Muscle of back (tissue), 11 donors: ENCODE results near the gene GNAT1. TPM values are rescaled to one million over a fixed set of nuclear protein-coding genes. Genes with fewer than 3 reads are reported as not detected.
"Not testable (repeated sequence)": the region's sequence is repeated elsewhere in the genome, so short reads cannot be mapped to it uniquely, and the experiment has no call there.

Source experiments
- DNase-seq, 3 donors: peaks; one replicate each; pipeline versions ENCODE4 v3.0.0 to v3.0.0-alpha.2; 2013
- polyA plus RNA-seq, 10 donors: library from polyadenylated mRNA; unstranded; fragments of 120-200 nt; gene quantifications; one replicate each; pipeline ENCODE4 v1.2.1, GENCODE V29; 2013; ENCODE audit not compliant: insufficient read length in 10 of 10

Gene GNAT1
- polyA plus RNA-seq, 10 donors: 0.31 TPM; not detected in 9

- no peak for DNase-seq
These were observed 48.2 kb downstream of the GNAT1 start for GRCh38 chr3:50239649-50240048.

DNA sequence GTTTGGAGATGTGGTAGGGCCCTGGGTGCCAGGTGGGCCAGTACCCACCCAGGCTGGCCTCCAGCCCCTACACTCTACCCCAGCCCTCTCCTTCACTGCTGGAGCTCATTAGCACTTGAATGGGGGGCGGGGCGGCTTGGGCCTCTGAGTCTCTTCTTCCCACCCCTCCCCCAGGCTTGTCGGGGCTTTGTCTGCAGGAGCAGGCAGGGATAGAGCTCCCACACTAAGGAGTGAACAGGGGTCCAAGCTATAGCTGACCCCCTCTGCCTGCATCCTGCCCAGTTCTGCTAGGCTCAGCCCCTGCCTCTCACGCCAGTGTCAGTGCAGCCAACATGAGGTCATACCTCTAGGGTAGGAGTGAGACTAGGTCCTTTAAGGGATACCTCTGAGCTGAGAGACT lies 49.8 kb downstream of the GNAT1 start:
- DNase-seq: peak in 1 of 3 donors; percentile 49

- DNase-seq: no peak
These were observed 50.4 kb downstream of the GNAT1 start for GRCh38 chr3:50241713-50242380.

- no peak for DNase-seq
These were observed 51.0 kb downstream of the GNAT1 start for GRCh38 chr3:50242381-50242770.

DNA sequence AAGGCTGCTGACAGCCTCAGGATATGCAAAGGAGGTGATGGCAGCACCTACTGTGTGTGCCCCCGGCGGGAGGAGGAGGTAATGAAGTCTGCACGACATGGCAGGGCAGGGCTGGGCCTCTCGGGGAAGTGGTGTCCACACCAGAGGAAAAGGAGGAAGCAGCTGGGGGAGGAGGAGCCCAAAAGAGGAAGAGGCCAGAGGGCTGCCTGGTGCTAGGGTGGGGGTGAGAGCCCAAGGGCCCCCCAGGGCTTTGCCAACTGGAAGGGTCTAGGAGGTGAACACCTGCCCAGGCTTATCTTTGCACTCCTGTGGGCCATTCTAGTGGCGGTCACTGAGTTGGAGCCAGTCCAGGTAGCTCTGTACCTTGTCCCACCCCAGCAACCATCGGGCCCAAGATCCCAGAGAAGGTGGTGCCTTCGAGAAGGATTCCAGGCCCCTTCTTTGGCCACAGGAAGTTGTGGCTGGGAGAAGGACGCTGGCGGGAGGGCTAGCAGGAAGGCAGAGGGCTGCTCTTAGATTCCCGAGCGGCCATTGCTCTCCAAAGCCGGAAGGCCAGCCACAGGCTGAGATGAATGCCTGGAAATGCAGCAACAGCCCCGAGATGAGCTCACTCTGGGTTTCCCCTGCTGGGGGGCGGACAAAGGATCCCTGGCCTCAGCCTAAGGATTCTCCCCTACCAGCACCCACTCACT lies 51.6 kb downstream of the GNAT1 start:
- peak in 1 of 3 donors; percentile 76 for DNase-seq

GRCh38 chr3:50243543-50243895 lies 52.1 kb downstream of the GNAT1 start:
- no peak for DNase-seq

DNA sequence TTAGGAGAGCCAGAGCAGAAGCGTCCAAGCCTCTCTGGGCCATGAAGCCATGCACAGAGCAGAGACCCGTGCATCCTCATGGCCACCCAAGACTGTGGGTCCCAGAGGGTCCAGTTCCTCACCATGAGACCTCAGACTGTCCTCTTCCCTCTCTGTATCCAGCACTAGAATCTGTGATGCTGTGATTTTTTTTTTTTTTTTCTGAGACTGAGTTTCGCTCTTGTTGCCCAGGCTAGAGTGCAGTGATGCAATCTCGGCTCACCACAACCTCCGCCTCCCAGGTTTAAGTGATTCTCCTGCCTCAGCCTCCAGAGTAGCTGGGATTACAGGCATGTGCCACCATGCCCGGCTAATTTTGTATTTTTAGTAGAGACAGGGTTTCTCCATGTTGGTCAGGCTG lies 53.4 kb downstream of the GNAT1 start:
- DNase-seq: not testable (repeated sequence)

- DNase-seq: no peak
These were observed 53.9 kb downstream of the GNAT1 start for GRCh38 chr3:50245251-50245745.

DNA sequence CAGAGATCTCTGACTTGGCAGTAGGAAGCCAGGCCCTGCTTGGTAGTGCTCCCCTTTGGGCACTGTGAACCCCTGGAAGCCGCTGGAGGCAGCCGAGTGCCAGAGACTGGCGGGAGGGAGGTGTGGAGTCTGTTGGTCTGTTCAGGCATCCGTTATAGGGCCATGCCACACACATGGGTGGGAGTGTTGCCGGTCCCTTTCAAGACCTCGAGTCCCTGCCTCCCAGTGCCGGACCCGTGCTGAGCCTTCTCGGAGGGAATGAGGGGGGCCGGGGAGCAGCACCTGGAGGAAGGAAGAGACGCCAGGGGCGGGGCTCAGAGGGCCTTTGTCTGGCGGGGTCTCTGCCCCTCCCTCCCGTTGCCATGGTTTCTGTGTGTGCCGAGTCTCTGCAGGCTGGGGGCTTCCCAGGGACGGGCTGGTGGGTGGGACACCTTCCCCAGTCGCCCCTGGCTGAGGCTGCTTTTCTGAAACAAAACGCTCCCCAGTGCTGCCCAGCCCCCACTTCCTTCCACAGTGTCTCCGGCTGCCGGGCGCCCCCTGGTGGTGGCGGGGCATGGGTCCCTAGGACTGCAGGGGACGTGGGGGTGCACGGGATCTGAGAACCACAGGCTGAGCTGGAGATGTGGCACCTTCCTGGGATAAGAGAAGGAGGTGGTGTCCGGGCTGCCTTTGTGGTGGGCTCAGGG lies 54.6 kb downstream of the GNAT1 start:
- peak; percentile 84 to 95 (median 90) for DNase-seq

DNA sequence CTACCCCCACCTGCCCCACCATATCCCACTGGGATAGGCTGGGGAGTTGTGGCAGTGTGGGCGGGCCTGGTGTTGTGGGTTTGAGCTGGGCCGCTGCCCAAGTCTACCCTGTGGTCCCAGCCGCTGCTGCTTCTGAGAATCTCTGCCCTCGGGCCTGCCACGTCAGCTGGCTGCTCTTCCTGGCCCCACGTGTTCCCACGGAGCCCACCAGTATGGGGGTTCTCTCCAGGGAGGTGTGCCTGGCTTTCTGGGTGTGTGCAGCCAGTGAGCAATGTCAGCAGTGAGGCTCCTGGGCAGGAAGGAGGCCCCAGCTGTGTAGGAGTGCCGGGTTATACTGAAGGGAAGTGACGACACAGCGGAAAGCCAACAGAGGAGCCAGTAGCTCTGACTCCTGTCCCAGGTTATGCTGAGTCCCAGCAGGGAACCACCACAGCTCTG lies 55.1 kb downstream of the GNAT1 start:
- peak; percentile 63 to 78 (median 74) for DNase-seq

Other genes with a start within 250 kb of the GNAT1 start
- gene RBM5, start 102.7 kb upstream of the GNAT1 start, polyA plus RNA-seq: 100 to 1,000 TPM; 113 to 245 (median 144) TPM
- 10 to 100 TPM in 9 of 10 donors, 1 to 10 TPM in 1; 9.5 to 38.2 (median 11.4) TPM for gene SEMA3F, start 36.3 kb upstream of the GNAT1 start, polyA plus RNA-seq
- gene SLC38A3, start 13.7 kb downstream of the GNAT1 start, polyA plus RNA-seq: 1 to 10 TPM in 9 of 10 donors, under 1 TPM in 1; 0.98 to 4.6 (median 2.4) TPM
- gene GNAI2, start 44.6 kb downstream of the GNAT1 start, polyA plus RNA-seq: 100 to 1,000 TPM; 160 to 205 (median 182) TPM
- gene SEMA3B, start 77.5 kb downstream of the GNAT1 start, polyA plus RNA-seq: 10 to 100 TPM; 25.1 to 59.2 (median 42.0) TPM
- 10 to 100 TPM; 13.8 to 39.2 (median 30.1) TPM for gene LSMEM2, start 87.5 kb downstream of the GNAT1 start, polyA plus RNA-seq
- gene IFRD2, start 100.8 kb downstream of the GNAT1 start, polyA plus RNA-seq: 10 to 100 TPM; 32.0 to 54.6 (median 50.2) TPM
- 1 to 10 TPM; 1.2 to 2.4 (median 1.9) TPM for gene HYAL3, start 107.8 kb downstream of the GNAT1 start, polyA plus RNA-seq
- gene NAA80, start 107.8 kb downstream of the GNAT1 start, polyA plus RNA-seq: 1 to 10 TPM; 4.8 to 7.2 (median 6.3) TPM
- 1 to 10 TPM; 1.0 to 3.6 (median 2.0) TPM for gene HYAL1, start 112.0 kb downstream of the GNAT1 start, polyA plus RNA-seq
- 10 to 100 TPM; 29.1 to 52.0 (median 36.9) TPM for gene HYAL2, start 131.1 kb downstream of the GNAT1 start, polyA plus RNA-seq
- gene TUSC2, start 136.6 kb downstream of the GNAT1 start, polyA plus RNA-seq: 10 to 100 TPM; 14.3 to 20.2 (median 15.9) TPM
- 10 to 100 TPM; 31.3 to 43.2 (median 34.4) TPM for gene RASSF1, start 149.2 kb downstream of the GNAT1 start, polyA plus RNA-seq
- 1 to 10 TPM in 4 of 10 donors, under 1 TPM in 6; 0.60 to 1.7 (median 0.93) TPM for gene ZMYND10, start 154.1 kb downstream of the GNAT1 start, polyA plus RNA-seq
- gene NPRL2, start 159.2 kb downstream of the GNAT1 start, polyA plus RNA-seq: 10 to 100 TPM; 16.9 to 23.2 (median 18.9) TPM
- 10 to 100 TPM in 1 of 10 donors, 1 to 10 TPM in 9; 5.9 to 10.2 (median 7.0) TPM for gene CYB561D2, start 159.3 kb downstream of the GNAT1 start, polyA plus RNA-seq
- 10 to 100 TPM; 18.5 to 30.8 (median 23.4) TPM for gene TMEM115, start 167.9 kb downstream of the GNAT1 start, polyA plus RNA-seq